IMR-90 (cell line): ENCODE data around the gene TOP3B. TPM values are rescaled to one million over a fixed set of nuclear protein-coding genes. Genes with fewer than 3 reads are reported as not detected.

Experiments used
- ATAC-seq: fragments of 200-7000 bp; cut with Tn5 transposase; 2 replicates; pipeline ENCODE4 v1.9.1; 2020; ENCODE audit warnings: low read depth, mild to moderate bottlenecking, moderate library complexity
- BruUV-seq: library from RNA; stranded (reverse); fragments of 400-500 nt; replicated peaks from 2 replicates; lab custom pipeline; 2021; lab: Mats Ljungman, UMichigan
- CTCF ChIA-PET: fragments of 300-600 bp; formaldehyde crosslinking; extraction: SDS; loops from one replicate; lab custom pipeline; 2021; ENCODE audit warnings: antibody characterized with exemption; lab: Yijun Ruan, JAX
- POLR2A ChIA-PET: fragments of 300-600 bp; sonication (Branson Sonifier 250); formaldehyde crosslinking; loops from one replicate; lab custom pipeline; 2022; ENCODE audit warnings: antibody characterized with exemption; ENCODE audit not compliant: unreplicated experiment; lab: Charles Lee
- DNase-seq: peaks from one replicate; pipeline ENCODE4 v3.0.0; 2013
- H2AFZ ChIP-seq: replicated peaks from 2 replicates; pipeline ENCODE3; 2013; ENCODE audit warnings: low read length, mild to moderate bottlenecking; ENCODE audit not compliant: poor library complexity
- H2AK5ac ChIP-seq: 2 replicates; pipeline ENCODE4 v1.6.1; 2013; ENCODE audit warnings: low read depth, low read length, inconsistent platforms
- H2AK9ac ChIP-seq: replicated peaks from 2 replicates; pipeline ENCODE3; 2013; ENCODE audit warnings: mild to moderate bottlenecking, low read depth, low read length, moderate library complexity; ENCODE audit not compliant: poor library complexity
- H2BK120ac ChIP-seq: 2 replicates; pipeline ENCODE4 v1.6.1; 2013; ENCODE audit warnings: low read depth, low read length, inconsistent platforms
- H2BK15ac ChIP-seq: 3 replicates; pipeline ENCODE4 v1.6.1; 2013; ENCODE audit warnings: low read depth, low read length, inconsistent platforms
- H2BK20ac ChIP-seq: 2 replicates; pipeline ENCODE4 v1.6.1; 2013; ENCODE audit warnings: low read depth, mild to moderate bottlenecking, inconsistent platforms, low read length, moderate library complexity
- H2BK5ac ChIP-seq: 2 replicates; pipeline ENCODE4 v1.6.1; 2013; ENCODE audit warnings: mild to moderate bottlenecking, low read depth, low read length, inconsistent platforms; ENCODE audit not compliant: poor library complexity, severe bottlenecking
- H3K14ac ChIP-seq: replicated peaks from 2 replicates; pipeline ENCODE4 v1.6.1; 2013; ENCODE audit warnings: low read depth, low read length, inconsistent platforms
- H3K18ac ChIP-seq: 2 replicates; pipeline ENCODE4 v1.6.1; 2013; ENCODE audit warnings: low read depth, low read length, control low read depth
- H3K23ac ChIP-seq: 2 replicates; pipeline ENCODE4 v1.6.1; 2013; ENCODE audit warnings: low read depth, low read length, inconsistent platforms
- H3K27ac ChIP-seq: 2 replicates; pipeline ENCODE4 v1.5.1; 2013; ENCODE audit warnings: mild to moderate bottlenecking, control low read depth, low read length; ENCODE audit not compliant: insufficient read depth
- H3K27me3 ChIP-seq: 2 replicates; pipeline ENCODE4 v1.6.1; 2013; ENCODE audit warnings: low read length; ENCODE audit not compliant: control insufficient read depth, insufficient read depth
- H3K36me3 ChIP-seq: 2 replicates; pipeline ENCODE4 v1.6.1; 2013; ENCODE audit warnings: low read length, mixed read lengths; ENCODE audit not compliant: control insufficient read depth, insufficient read depth
- H3K4ac ChIP-seq: 2 replicates; pipeline ENCODE4 v1.6.1; 2013; ENCODE audit warnings: low read depth, low read length, inconsistent platforms
- H3K4me1 ChIP-seq: 2 replicates; pipeline ENCODE4 v1.6.1; 2013; ENCODE audit warnings: low read length, mixed read lengths; ENCODE audit not compliant: control insufficient read depth, insufficient read depth
- H3K4me2 ChIP-seq: 2 replicates; pipeline ENCODE4 v1.6.1; 2013; ENCODE audit warnings: low read depth, mild to moderate bottlenecking, control low read depth, low read length, moderate library complexity
- H3K4me3 ChIP-seq: 2 replicates; pipeline ENCODE4 v1.5.1; 2013; ENCODE audit warnings: low read depth, mild to moderate bottlenecking, control low read depth, low read length, moderate library complexity; ENCODE audit not compliant: insufficient read depth
- H3K56ac ChIP-seq: 2 replicates; pipeline ENCODE4 v1.6.1; 2013; ENCODE audit warnings: low read length, inconsistent platforms; ENCODE audit not compliant: insufficient read depth; ENCODE audit errors: extremely low read depth
- H3K79me1 ChIP-seq, 2 experiments: 2 replicates each; pipeline ENCODE4 v1.6.1; 2013; ENCODE audit warnings: low read length in 2 of 2, inconsistent platforms in 1 of 2, low read depth in 1 of 2
- H3K9ac ChIP-seq: 2 replicates; pipeline ENCODE4 v1.6.1; 2013; ENCODE audit warnings: low read depth, low read length, control low read depth
- H3K9me1 ChIP-seq: 2 replicates; pipeline ENCODE4 v1.6.1; 2013; ENCODE audit warnings: low read length, inconsistent platforms; ENCODE audit not compliant: insufficient read depth
- H3K9me3 ChIP-seq: 2 replicates; pipeline ENCODE4 v1.6.1; 2013; ENCODE audit warnings: low read length; ENCODE audit not compliant: control insufficient read depth, insufficient read depth
- H4K20me1 ChIP-seq: 2 replicates; pipeline ENCODE4 v1.6.1; 2013; ENCODE audit warnings: low read length, inconsistent platforms; ENCODE audit not compliant: insufficient read depth
- H4K5ac ChIP-seq: 2 replicates; pipeline ENCODE4 v1.6.1; 2013; ENCODE audit warnings: mild to moderate bottlenecking, low read depth, low read length, control low read depth
- H4K8ac ChIP-seq, 2 experiments: 2 replicates each; pipeline ENCODE4 v1.6.1; 2013; ENCODE audit warnings: low read depth in 2 of 2, low read length in 2 of 2, control low read depth in 1 of 2, inconsistent platforms in 1 of 2
- H4K91ac ChIP-seq: 2 replicates; pipeline ENCODE4 v1.6.1; 2013; ENCODE audit warnings: low read depth, low read length, inconsistent platforms; ENCODE audit not compliant: insufficient read depth
- CEBPB ChIP-seq: IDR thresholded peaks from 2 replicates; pipeline ENCODE4 v1.6.1; 2012; ENCODE audit warnings: low read depth, low read length, improper control_type of control experiment
- MAFK ChIP-seq: IDR thresholded peaks from 2 replicates; pipeline ENCODE4 v1.6.1; 2012; ENCODE audit warnings: low read depth, low read length, improper control_type of control experiment
- NFE2L2 ChIP-seq: fragments of 150-350 bp; IDR thresholded peaks from 2 replicates; pipeline ENCODE4 v1.6.1; 2016; ENCODE audit warnings: low read depth, mild to moderate bottlenecking, low read length
- WGBS, 2 experiments: methylation state at CpG; one replicate each; pipeline versions ENCODE4 v1.1.5 to v1.1.7; 2013; ENCODE audit warnings: missing lambda C conversion rate in 2 of 2; ENCODE audit not compliant: insufficient read length in 1 of 2; ENCODE audit errors: extremely low coverage in 2 of 2; 5-methylcytosine and 5-hydroxymethylcytosine counted together
- dilution Hi-C: fragments of 300-500 bp; cut with HindIII; formaldehyde crosslinking; loops from one replicate; pipeline ENCODE4 v1.14.3; 2018; ENCODE audit warnings: low sequenced_read_pairs; ENCODE audit not compliant: unreplicated experiment
- in situ Hi-C: fragments of 300-500 bp; cut with MboI; formaldehyde crosslinking; loops from 3 replicates; pipeline ENCODE4 v1.14.3; 2019; ENCODE audit warnings: low sequenced_read_pairs, inconsistent platforms, mixed read lengths
- intact Hi-C: fragments of 100-400 bp; cut with micrococcal nuclease; formaldehyde crosslinking; loops from 2 replicates; pipeline ENCODE4 v1.10.0; 2022
- polyA plus RNA-seq, 3 experiments: library from polyadenylated mRNA; depleted of rRNA; stranded (reverse); fragments of >200 nt; gene quantifications; 2 replicates each; pipeline ENCODE4 v1.2.3, GENCODE V29; 2012; ENCODE audit warnings: low replicate concordance in 1 of 3
- total RNA-seq: library from RNA; depleted of rRNA; stranded (reverse); fragments of >200 nt; gene quantifications from 2 replicates; pipeline ENCODE4 v1.2.3, GENCODE V29; 2012
- TF ChIP-seq, protein P1 (sequence below): fragments of 150-350 bp; IDR thresholded peaks from 2 replicates; pipeline ENCODE4 v1.6.1; 2017; ENCODE audit warnings: mild to moderate bottlenecking, antibody characterized with exemption, low read length, low read depth

TOP3B gene
- total and polyA plus RNA-seq, 2 of the 4 experiments (the other 2 are of a cell fraction) = 23.0 to 23.5 TPM

DNA sequence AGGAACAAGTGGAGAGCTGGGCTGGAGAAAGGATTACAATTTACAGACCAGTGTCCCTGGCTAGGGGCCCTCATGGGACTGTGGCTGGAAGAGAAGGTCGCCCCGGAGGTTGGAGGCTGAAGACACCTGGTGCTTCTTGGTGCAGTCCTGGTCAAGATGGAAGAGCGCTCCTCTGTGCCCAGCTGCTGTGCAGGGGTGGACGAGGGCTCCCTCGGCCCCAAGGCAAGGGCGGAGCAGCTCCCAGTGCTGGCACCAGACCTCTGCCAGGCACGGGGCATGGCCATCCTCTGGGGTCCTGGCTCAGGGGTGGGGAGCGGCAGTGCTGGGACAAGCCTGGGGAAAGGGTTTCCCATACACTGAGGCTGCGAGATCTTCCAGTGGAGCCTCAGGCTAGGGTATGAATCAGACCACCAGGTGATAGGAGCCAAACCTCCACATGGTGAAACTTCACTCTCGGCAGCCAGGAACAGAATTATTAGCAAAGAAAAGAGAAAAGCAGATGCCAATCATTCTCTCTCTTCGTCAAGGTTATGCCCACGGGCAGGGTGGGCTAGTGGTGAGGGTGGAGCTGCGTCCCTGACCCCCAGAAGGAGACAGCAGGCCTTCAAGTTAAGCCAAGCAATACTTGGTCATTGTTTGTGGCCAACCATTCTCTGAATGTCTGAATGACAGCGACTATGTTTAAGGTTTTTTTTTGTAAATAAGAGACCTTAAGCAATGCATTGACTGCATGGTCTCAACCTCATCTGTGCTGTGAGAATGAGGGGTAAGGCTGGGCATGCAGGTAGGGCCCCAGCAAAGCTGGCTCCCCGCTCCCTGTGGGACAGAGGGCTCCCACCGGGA lies 62.0 kb downstream of the TOP3B start:
- no peak overlapping the region for H3K27ac ChIP-seq
- no peak overlapping the region for H2AK5ac ChIP-seq
- no TSS peak for BruUV-seq
- no peak overlapping the region for H3K56ac ChIP-seq
- H3K9me3 ChIP-seq = no peaks in the 10 kb centered on the region
- no peak overlapping the region for H3K23ac ChIP-seq
- H3K79me1 ChIP-seq = no peaks in the 10 kb centered on the region
- ATAC-seq = no peak
- DNase-seq = no peak
- dilution Hi-C loops (no loop called here), intact Hi-C loops (no loop called here), in situ Hi-C loops (no loop called here)
- H2AFZ ChIP-seq = no peak overlapping the region
- no peaks in the 10 kb centered on the region for H3K27me3 ChIP-seq
- no peak overlapping the region for H3K4me2 ChIP-seq
- H3K9ac ChIP-seq = no peak overlapping the region
- no peak overlapping the region for H4K5ac ChIP-seq
- no peak overlapping the region for H2BK120ac ChIP-seq
- no peak overlapping the region for H2BK20ac ChIP-seq
- H3K14ac ChIP-seq = no peak overlapping the region
- no peaks in the 10 kb centered on the region; the same call in 1 of the 2 replicates for H4K20me1 ChIP-seq
- no peak overlapping the region for H3K4ac ChIP-seq
- no peak overlapping the region for H3K18ac ChIP-seq
- no peak overlapping the region for H2BK15ac ChIP-seq
- 90% methylated on average over 12 of the region's 16 CpGs; no CpG with 5 or more reads in 1 of the 2 experiments for WGBS, 2 experiments
- H3K36me3 ChIP-seq = peaks cover 8% of the 10 kb centered on the region; the same call in 1 of the 2 replicates
- H3K4me1 ChIP-seq = peaks cover 10% of the 10 kb centered on the region
- POLR2A ChIA-PET = no interaction called here
- no peak overlapping the region for H4K8ac ChIP-seq
- H2AK9ac ChIP-seq = peak overlapping the region; percentile 5
- no peak overlapping the region for H4K91ac ChIP-seq
- no peak overlapping the region for H2BK5ac ChIP-seq
- no peak overlapping the region for H3K4me3 ChIP-seq
- CTCF ChIA-PET = no interaction called here
- H3K9me1 ChIP-seq = no peaks in the 10 kb centered on the region
- TF ChIP-seq NFE2L2 = no peak
- TF ChIP-seq CEBPB = no peak
- TF ChIP-seq, protein P1, sequence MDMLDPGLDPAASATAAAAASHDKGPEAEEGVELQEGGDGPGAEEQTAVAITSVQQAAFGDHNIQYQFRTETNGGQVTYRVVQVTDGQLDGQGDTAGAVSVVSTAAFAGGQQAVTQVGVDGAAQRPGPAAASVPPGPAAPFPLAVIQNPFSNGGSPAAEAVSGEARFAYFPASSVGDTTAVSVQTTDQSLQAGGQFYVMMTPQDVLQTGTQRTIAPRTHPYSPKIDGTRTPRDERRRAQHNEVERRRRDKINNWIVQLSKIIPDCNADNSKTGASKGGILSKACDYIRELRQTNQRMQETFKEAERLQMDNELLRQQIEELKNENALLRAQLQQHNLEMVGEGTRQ = no peak
- TF ChIP-seq MAFK = no peak
